BLaER1 (cell line): ENCODE measurements around the gene COL4A2.
A peak's percentile ranks its signal among the peaks of the same experiment; 100 is the strongest.
"Not testable (repeated sequence)": the region's sequence is repeated elsewhere in the genome, so short reads cannot be mapped to it uniquely, and the experiment has no call there.

Experiments
- H3K27ac ChIP-seq: shearing (Covaris generic); formaldehyde crosslinking; 2 replicates; pipeline ENCODE4 v1.8.1; 2022
- H3K27me3 ChIP-seq: shearing (Covaris generic); formaldehyde crosslinking; 2 replicates; pipeline ENCODE4 v1.8.1; 2022
- H3K36me3 ChIP-seq: shearing (Covaris generic); formaldehyde crosslinking; 2 replicates; pipeline ENCODE4 v1.8.1; 2022
- H3K4me1 ChIP-seq: shearing (Covaris generic); formaldehyde crosslinking; 2 replicates; pipeline ENCODE4 v1.8.1; 2022
- H3K4me2 ChIP-seq: shearing (Covaris generic); formaldehyde crosslinking; 2 replicates; pipeline ENCODE4 v1.8.1; 2022
- H3K4me3 ChIP-seq: shearing (Covaris generic); formaldehyde crosslinking; 2 replicates; pipeline ENCODE4 v1.8.1; 2022
- H3K9ac ChIP-seq: shearing (Covaris generic); formaldehyde crosslinking; 2 replicates; pipeline ENCODE4 v1.8.1; 2022
- H3K9me3 ChIP-seq: shearing (Covaris generic); formaldehyde crosslinking; 2 replicates; pipeline ENCODE4 v1.8.1; 2022
- H4K20me1 ChIP-seq: shearing (Covaris generic); formaldehyde crosslinking; 2 replicates; pipeline ENCODE4 v1.8.1; 2022
- Cebpa-rat ChIP-seq: shearing (Covaris generic); IDR thresholded peaks from 2 replicates; pipeline ENCODE4 v1.8.1; 2022

The COL4A2 gene

GRCh38 chr13:110445722-110446574 is 138.9 kb downstream of the COL4A2 start:
- H3K27ac ChIP-seq, result no peak overlapping the region

GRCh38 chr13:110446575-110446890 is 139.4 kb downstream of the COL4A2 start:
- H3K27ac ChIP-seq, result no peak overlapping the region

More at GRCh38 chr13:110445722-110446574, 138.9 kb downstream of the COL4A2 start:
- Histone ChIP-seq H3K4me2 (peak overlapping the region; percentile 54), H3K9ac (no peak overlapping the region), H3K36me3 (no peaks in the 10 kb centered on the region), H3K27me3 (no peaks in the 10 kb centered on the region), H3K4me1 (peaks cover 39% of the 10 kb centered on the region), H4K20me1 (no peaks in the 10 kb centered on the region), H3K9me3 (no peaks in the 10 kb centered on the region), H3K4me3 (no peak overlapping the region)
- TF ChIP-seq Cebpa-rat, result no peak

GRCh38 chr13:110447058-110447511 is 140.0 kb downstream of the COL4A2 start:
- peaks cover 39% of the 10 kb centered on the region for H3K4me1 ChIP-seq
- no peak overlapping the region for H3K4me3 ChIP-seq
- no peaks in the 10 kb centered on the region for H3K9me3 ChIP-seq
- H3K36me3 ChIP-seq, result no peaks in the 10 kb centered on the region
- H3K4me2 ChIP-seq, result no peak overlapping the region
- no peak overlapping the region for H3K9ac ChIP-seq
- no peak for TF ChIP-seq Cebpa-rat
- no peak overlapping the region for H3K27ac ChIP-seq
- no peaks in the 10 kb centered on the region for H3K27me3 ChIP-seq
- H4K20me1 ChIP-seq, result no peaks in the 10 kb centered on the region

More at GRCh38 chr13:110446575-110446890, 139.4 kb downstream of the COL4A2 start:
- H3K9me3 ChIP-seq, result no peaks in the 10 kb centered on the region
- TF ChIP-seq Cebpa-rat, result no peak
- peaks cover 39% of the 10 kb centered on the region for H3K4me1 ChIP-seq
- no peak overlapping the region for H3K9ac ChIP-seq
- no peaks in the 10 kb centered on the region for H4K20me1 ChIP-seq
- no peak overlapping the region for H3K4me3 ChIP-seq
- H3K36me3 ChIP-seq, result no peaks in the 10 kb centered on the region
- H3K27me3 ChIP-seq, result no peaks in the 10 kb centered on the region
- H3K4me2 ChIP-seq, result peak overlapping the region; percentile 54; the same call in 1 of the 2 replicates

- H3K4me1 ChIP-seq, result peaks cover 39% of the 10 kb centered on the region
- no peaks in the 10 kb centered on the region for H3K36me3 ChIP-seq
- no peak for TF ChIP-seq Cebpa-rat
- no peak overlapping the region for H3K4me3 ChIP-seq
- H4K20me1 ChIP-seq, result no peaks in the 10 kb centered on the region
- H3K9me3 ChIP-seq, result no peaks in the 10 kb centered on the region
- H3K4me2 ChIP-seq, result no peak overlapping the region
- H3K27me3 ChIP-seq, result no peaks in the 10 kb centered on the region
- no peak overlapping the region for H3K9ac ChIP-seq
- H3K27ac ChIP-seq, result no peak overlapping the region
Measured at GRCh38 chr13:110447801-110448200, 140.7 kb downstream of the COL4A2 start.

GRCh38 chr13:110448230-110448629 is 141.1 kb downstream of the COL4A2 start:
- no peak for TF ChIP-seq Cebpa-rat
- H4K20me1 ChIP-seq, result no peaks in the 10 kb centered on the region
- no peak overlapping the region for H3K27ac ChIP-seq
- no peaks in the 10 kb centered on the region for H3K9me3 ChIP-seq
- H3K9ac ChIP-seq, result no peak overlapping the region
- H3K4me3 ChIP-seq, result no peak overlapping the region
- no peak overlapping the region for H3K4me2 ChIP-seq
- H3K36me3 ChIP-seq, result no peaks in the 10 kb centered on the region
- peaks cover 34% of the 10 kb centered on the region for H3K4me1 ChIP-seq
- no peaks in the 10 kb centered on the region for H3K27me3 ChIP-seq

- H3K27me3 ChIP-seq, result no peaks in the 10 kb centered on the region
- no peak for TF ChIP-seq Cebpa-rat
- H3K4me1 ChIP-seq, result peaks cover 30% of the 10 kb centered on the region
- no peak overlapping the region for H3K9ac ChIP-seq
- no peaks in the 10 kb centered on the region for H3K36me3 ChIP-seq
- no peaks in the 10 kb centered on the region for H3K9me3 ChIP-seq
- H3K4me3 ChIP-seq, result no peak overlapping the region
- H3K27ac ChIP-seq, result no peak overlapping the region
- no peak overlapping the region for H3K4me2 ChIP-seq
- no peaks in the 10 kb centered on the region for H4K20me1 ChIP-seq
Measured at GRCh38 chr13:110448677-110449076, 141.6 kb downstream of the COL4A2 start.

- Histone ChIP-seq H3K4me2 (no peak overlapping the region), H3K9ac (no peak overlapping the region), H3K9me3 (no peaks in the 10 kb centered on the region), H3K36me3 (no peaks in the 10 kb centered on the region), H3K4me3 (no peak overlapping the region), H3K27ac (no peak overlapping the region), H3K4me1 (peaks cover 24% of the 10 kb centered on the region), H4K20me1 (no peaks in the 10 kb centered on the region), H3K27me3 (no peaks in the 10 kb centered on the region)
- no peak for TF ChIP-seq Cebpa-rat
Measured at GRCh38 chr13:110449219-110450015, 142.3 kb downstream of the COL4A2 start.

- Histone ChIP-seq H4K20me1 (no peaks in the 10 kb centered on the region), H3K9me3 (no peaks in the 10 kb centered on the region), H3K27ac (no peak overlapping the region), H3K27me3 (no peaks in the 10 kb centered on the region), H3K4me2 (no peak overlapping the region), H3K4me3 (no peak overlapping the region), H3K36me3 (no peaks in the 10 kb centered on the region), H3K9ac (no peak overlapping the region), H3K4me1 (peaks cover 19% of the 10 kb centered on the region)
- no peak for TF ChIP-seq Cebpa-rat
Measured at GRCh38 chr13:110450016-110450900, 143.2 kb downstream of the COL4A2 start.

GRCh38 chr13:110450941-110451730 is 144.1 kb downstream of the COL4A2 start:
- no peak for TF ChIP-seq Cebpa-rat
- no peaks in the 10 kb centered on the region for H3K36me3 ChIP-seq
- H3K27ac ChIP-seq, result no peak overlapping the region
- no peak overlapping the region for H3K9ac ChIP-seq
- H3K27me3 ChIP-seq, result no peaks in the 10 kb centered on the region
- no peaks in the 10 kb centered on the region for H4K20me1 ChIP-seq
- H3K4me3 ChIP-seq, result no peak overlapping the region
- H3K4me1 ChIP-seq, result peaks cover 16% of the 10 kb centered on the region
- H3K9me3 ChIP-seq, result no peaks in the 10 kb centered on the region
- H3K4me2 ChIP-seq, result no peak overlapping the region

- not testable (repeated sequence) for H3K36me3 ChIP-seq, H3K9me3 ChIP-seq, H4K20me1 ChIP-seq, H3K27ac ChIP-seq, H3K4me2 ChIP-seq, H3K9ac ChIP-seq, H3K27me3 ChIP-seq, H3K4me3 ChIP-seq
- H3K4me1 ChIP-seq, result peaks cover 24% of the 10 kb centered on the region
Measured at GRCh38 chr13:110453091-110453490, 146.0 kb downstream of the COL4A2 start.
